Tibial artery (tissue), 4 donors: Measurements from ENCODE around the gene SLC22A7.

ENCODE experiments used
- DNase-seq, 2 donors: peaks; one replicate each; pipeline ENCODE4 v3.0.0-alpha.2; 2019
- H3K27ac ChIP-seq, 2 donors: fragments of 200-600 bp; sonication (generic) in 1 of 2; 1 replicate in 1 of 2; 2 replicates in 1 of 2; pipeline ENCODE4 v1.5.1; 2018 to 2019; ENCODE audit warnings: mild to moderate bottlenecking in 1 of 2
- H3K27me3 ChIP-seq, 2 donors: fragments of 200-600 bp; sonication (generic) in 1 of 2; one replicate each; pipeline versions ENCODE4 v1.5.1 to v1.6.0; 2016 to 2019
- H3K36me3 ChIP-seq, 3 donors: fragments of 200-600 bp; sonication (generic) in 2 of 3; one replicate each; pipeline ENCODE4 v1.5.1; 2016 to 2019; ENCODE audit warnings: mild to moderate bottlenecking in 2 of 3
- H3K4me1 ChIP-seq, 4 donors: fragments of 200-600 bp; sonication (generic) in 2 of 4; 1 replicate in 3 of 4; 2 replicates in 1 of 4; pipeline ENCODE4 v1.5.1; 2016 to 2019
- H3K4me3 ChIP-seq, 2 donors: fragments of 200-600 bp; sonication (generic) in 1 of 2; 1 replicate in 1 of 2; 2 replicates in 1 of 2; pipeline ENCODE4 v1.5.1; 2018 to 2019; ENCODE audit warnings: mild to moderate bottlenecking in 2 of 2
- H3K9me3 ChIP-seq, 3 donors: fragments of 200-600 bp; sonication (generic) in 1 of 3; one replicate each; pipeline ENCODE4 v1.5.1; 2016 to 2019
- intact Hi-C: fragments of 100-400 bp; cut with DNase I; formaldehyde crosslinking; loops from one replicate; pipeline ENCODE4 v1.15.0; 2023; ENCODE audit warnings: low total_unique reads
- TF ChIP-seq, protein P1 (sequence below), 2 experiments: fragments of 200-600 bp in 1 of 2; fragments of 450-650 bp in 1 of 2; IDR thresholded peaks; one replicate each; pipeline ENCODE4 v1.5.1; 2017 to 2019; ENCODE audit warnings: antibody characterized with exemption in 2 of 2, mild to moderate bottlenecking in 1 of 2, moderate library complexity in 1 of 2

Gene SLC22A7

DNA sequence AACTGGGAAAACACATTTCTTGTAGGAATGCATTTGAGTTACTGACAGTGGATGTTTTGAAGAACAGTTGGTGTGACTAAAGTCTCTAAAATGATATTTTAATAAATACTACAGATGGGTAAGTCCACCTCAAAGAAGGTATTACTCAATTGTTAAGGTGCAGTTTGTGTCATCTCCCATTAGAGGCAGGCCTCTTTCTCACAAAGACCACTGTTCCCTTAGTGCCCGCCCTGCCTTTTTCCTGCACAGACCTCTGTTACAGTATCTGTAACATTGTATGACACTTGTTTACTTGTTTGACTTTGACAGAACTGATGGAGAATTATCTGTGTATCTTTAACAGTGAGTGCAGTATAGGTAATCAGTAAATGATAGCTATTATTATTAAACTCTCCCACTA, 15.8 kb downstream of the SLC22A7 start:
- intact Hi-C loops, result no loop called here
- no peak overlapping the region for H3K4me3 ChIP-seq
- H3K4me1 ChIP-seq, result peaks cover 0 to 4% (median under 1%) of the 10 kb centered on the region in 4 donors
- no peaks in the 10 kb centered on the region for H3K36me3 ChIP-seq
- peaks cover 0 to 7% of the 10 kb centered on the region in 2 donors for H3K27me3 ChIP-seq
- no peak overlapping the region for H3K27ac ChIP-seq
- no peaks in the 10 kb centered on the region for H3K9me3 ChIP-seq
- TF ChIP-seq, protein P1, sequence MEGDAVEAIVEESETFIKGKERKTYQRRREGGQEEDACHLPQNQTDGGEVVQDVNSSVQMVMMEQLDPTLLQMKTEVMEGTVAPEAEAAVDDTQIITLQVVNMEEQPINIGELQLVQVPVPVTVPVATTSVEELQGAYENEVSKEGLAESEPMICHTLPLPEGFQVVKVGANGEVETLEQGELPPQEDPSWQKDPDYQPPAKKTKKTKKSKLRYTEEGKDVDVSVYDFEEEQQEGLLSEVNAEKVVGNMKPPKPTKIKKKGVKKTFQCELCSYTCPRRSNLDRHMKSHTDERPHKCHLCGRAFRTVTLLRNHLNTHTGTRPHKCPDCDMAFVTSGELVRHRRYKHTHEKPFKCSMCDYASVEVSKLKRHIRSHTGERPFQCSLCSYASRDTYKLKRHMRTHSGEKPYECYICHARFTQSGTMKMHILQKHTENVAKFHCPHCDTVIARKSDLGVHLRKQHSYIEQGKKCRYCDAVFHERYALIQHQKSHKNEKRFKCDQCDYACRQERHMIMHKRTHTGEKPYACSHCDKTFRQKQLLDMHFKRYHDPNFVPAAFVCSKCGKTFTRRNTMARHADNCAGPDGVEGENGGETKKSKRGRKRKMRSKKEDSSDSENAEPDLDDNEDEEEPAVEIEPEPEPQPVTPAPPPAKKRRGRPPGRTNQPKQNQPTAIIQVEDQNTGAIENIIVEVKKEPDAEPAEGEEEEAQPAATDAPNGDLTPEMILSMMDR (IDR thresholded peaks at IDR 0.05), result no peak
- no peak for DNase-seq

DNA sequence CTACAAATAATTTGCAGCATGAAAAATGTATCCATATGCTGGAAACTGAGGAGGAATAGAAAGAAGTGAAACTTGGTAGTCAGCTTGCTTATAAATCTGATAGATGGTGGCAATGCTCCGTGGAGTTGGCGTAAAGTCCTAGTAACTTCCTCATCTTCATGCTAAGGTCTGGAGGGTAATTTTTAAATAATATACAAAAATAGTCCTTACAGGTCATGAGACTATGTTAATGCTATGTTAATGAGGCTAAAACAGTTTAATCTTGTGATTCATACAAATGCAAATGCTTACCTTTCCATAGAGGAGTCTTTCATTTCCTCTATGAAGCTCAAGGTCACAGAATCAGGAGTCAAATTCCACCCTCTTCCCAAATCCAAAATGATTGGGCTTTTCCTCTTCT, 20.0 kb downstream of the SLC22A7 start:
- intact Hi-C loops, result no loop called here
- H3K36me3 ChIP-seq, result no peaks in the 10 kb centered on the region
- TF ChIP-seq, protein P1 (IDR thresholded peaks at IDR 0.05), result no peak
- H3K4me1 ChIP-seq, result no peaks in the 10 kb centered on the region
- H3K27ac ChIP-seq, result no peak overlapping the region
- no peak for DNase-seq
- no peaks in the 10 kb centered on the region for H3K27me3 ChIP-seq
- no peak overlapping the region for H3K4me3 ChIP-seq
- no peaks in the 10 kb centered on the region for H3K9me3 ChIP-seq

DNA sequence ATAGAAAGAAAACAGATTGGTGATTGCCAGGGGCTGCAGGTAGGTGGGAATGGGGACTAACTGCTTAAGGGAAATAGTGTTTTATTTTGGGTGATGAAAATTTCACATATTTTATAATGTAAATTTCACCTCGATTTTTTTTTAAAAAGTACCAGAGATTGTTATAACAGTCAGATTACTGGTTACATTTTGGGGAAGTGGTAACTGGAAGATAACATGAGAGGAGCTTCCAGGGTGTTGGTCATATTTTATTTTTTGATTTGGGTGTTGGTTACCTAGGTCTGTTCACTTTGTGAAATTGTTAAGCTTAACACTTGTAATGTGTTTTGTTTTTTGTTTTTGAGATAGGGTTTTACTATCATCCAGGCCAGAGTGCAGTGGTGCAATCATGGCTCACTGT, 27.8 kb downstream of the SLC22A7 start:
- Histone ChIP-seq H3K4me3 (no peak overlapping the region), H3K9me3 (no peaks in the 10 kb centered on the region), H3K36me3 (peaks cover under 1 to 24% (median 4%) of the 10 kb centered on the region in 3 donors), H3K27ac (no peak overlapping the region), H3K27me3 (no peaks in the 10 kb centered on the region), H3K4me1 (no peaks in the 10 kb centered on the region)
- DNase-seq, result no peak
- TF ChIP-seq, protein P1 (IDR thresholded peaks at IDR 0.05), result no peak
- intact Hi-C loops, result no loop called here

DNA sequence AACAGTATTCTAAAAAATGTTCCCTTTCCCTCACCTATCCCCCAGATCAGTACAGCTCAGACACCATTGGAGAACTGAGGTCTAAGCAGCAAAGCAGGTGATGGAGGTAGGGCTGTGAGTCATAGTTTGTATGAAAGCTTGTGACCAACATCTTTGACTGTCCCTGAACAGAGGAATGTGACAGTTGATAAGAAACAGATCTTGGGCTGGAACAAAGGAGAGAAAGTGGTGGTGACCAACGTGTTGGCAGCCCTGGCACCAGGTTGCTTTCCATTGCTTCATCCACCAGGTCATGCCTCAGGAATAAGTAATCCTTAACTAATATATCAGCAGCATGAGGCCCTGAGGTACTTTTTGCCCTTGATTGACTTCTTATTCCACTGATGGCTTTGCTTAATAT, 30.5 kb downstream of the SLC22A7 start:
- Histone ChIP-seq H3K36me3 (peaks cover 2 to 24% (median 4%) of the 10 kb centered on the region in 3 donors), H3K27ac (no peak overlapping the region), H3K4me3 (no peak overlapping the region), H3K27me3 (no peaks in the 10 kb centered on the region), H3K4me1 (no peaks in the 10 kb centered on the region), H3K9me3 (no peaks in the 10 kb centered on the region)
- DNase-seq, result no peak
- intact Hi-C loops, result no loop called here
- TF ChIP-seq, protein P1 (IDR thresholded peaks at IDR 0.05), result no peak

DNA sequence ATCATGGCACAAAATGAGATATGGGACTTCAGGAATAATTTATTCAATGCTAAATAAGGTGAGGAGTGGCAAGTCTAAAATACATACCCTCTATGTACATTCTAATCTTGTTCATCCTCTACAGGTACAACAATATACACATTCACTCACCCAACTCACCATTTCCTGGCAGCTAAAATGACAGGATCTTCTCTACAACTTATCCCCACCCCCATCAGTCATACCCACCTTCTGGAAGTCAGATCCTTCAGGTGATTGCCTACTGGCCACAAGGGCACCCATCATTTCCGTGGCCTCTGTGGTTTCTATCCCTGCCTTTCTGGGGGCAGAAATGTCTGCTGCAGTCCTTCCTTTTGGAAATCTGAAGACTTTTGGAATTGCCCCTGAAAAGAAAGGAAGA, 33.4 kb downstream of the SLC22A7 start:
- TF ChIP-seq, protein P1 (IDR thresholded peaks at IDR 0.05), result no peak
- H3K27me3 ChIP-seq, result no peaks in the 10 kb centered on the region
- no peaks in the 10 kb centered on the region for H3K9me3 ChIP-seq
- H3K4me1 ChIP-seq, result no peaks in the 10 kb centered on the region
- no peak overlapping the region for H3K27ac ChIP-seq
- intact Hi-C loops, result no loop called here
- no peak for DNase-seq
- H3K36me3 ChIP-seq, result peaks cover 0 to 26% (median 4%) of the 10 kb centered on the region in 3 donors
- H3K4me3 ChIP-seq, result no peak overlapping the region

DNA sequence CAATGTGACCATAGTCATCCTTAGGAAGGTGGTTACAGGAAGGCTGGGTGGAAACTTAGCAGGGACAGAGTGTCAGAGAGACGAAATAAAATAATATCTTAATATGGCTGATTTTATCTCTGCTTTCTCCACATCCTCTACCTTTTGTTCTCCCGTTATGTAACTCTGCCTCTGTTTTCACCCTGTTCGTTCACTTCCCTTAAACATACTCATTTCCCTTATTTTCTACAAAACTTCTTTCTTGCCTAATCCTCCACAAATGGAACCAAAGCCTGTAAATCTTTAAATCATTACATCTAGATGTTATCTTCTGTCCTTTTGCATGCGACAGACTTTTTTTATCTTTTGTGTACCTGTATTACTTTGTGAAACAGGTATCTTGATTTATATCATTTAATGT, 33.8 kb downstream of the SLC22A7 start:
- H3K9me3 ChIP-seq, result no peaks in the 10 kb centered on the region
- intact Hi-C loops, result no loop called here

More for the DNA sequence above, 33.8 kb downstream of the SLC22A7 start:
- H3K4me1 ChIP-seq, result no peaks in the 10 kb centered on the region
- peaks cover 0 to 26% (median 4%) of the 10 kb centered on the region in 3 donors for H3K36me3 ChIP-seq
- TF ChIP-seq, protein P1 (IDR thresholded peaks at IDR 0.05), result no peak
- no peaks in the 10 kb centered on the region for H3K27me3 ChIP-seq
- no peak overlapping the region for H3K27ac ChIP-seq
- H3K4me3 ChIP-seq, result no peak overlapping the region
- no peak for DNase-seq
